GM12891 (cell line): ENCODE results near the gene CHMP2A.

Experiments used
- DNase-seq: peaks from one replicate; pipeline ENCODE4 v3.0.0; 2011; ENCODE audit warnings: low spot score; ENCODE audit not compliant: insufficient read length
- FAIRE-seq: peaks from 2 replicates; lab custom pipeline; 2011; peaks lifted over from hg19 to GRCh38; lab: Jason Lieb, UNC
- PAX5 ChIP-seq: IDR thresholded peaks from 2 replicates; pipeline ENCODE4 v1.6.1; 2011; ENCODE audit warnings: low read length, moderate library complexity, mild to moderate bottlenecking; ENCODE audit not compliant: insufficient read depth, severe bottlenecking
- POLR2A ChIP-seq: IDR thresholded peaks from 2 replicates; pipeline ENCODE4 v1.6.1; 2011; ENCODE audit warnings: low read depth, low read length, control low read depth
- POLR2AphosphoS5 ChIP-seq: IDR thresholded peaks from 2 replicates; pipeline ENCODE4 v1.6.1; 2011; ENCODE audit warnings: low read depth, low read length, control low read depth
- POU2F2 ChIP-seq: IDR thresholded peaks from 2 replicates; pipeline ENCODE4 v1.6.1; 2011; ENCODE audit warnings: low read depth, mild to moderate bottlenecking, control low read depth, low read length, moderate library complexity
- SPI1 ChIP-seq: IDR thresholded peaks from 2 replicates; pipeline ENCODE4 v1.6.1; 2011; ENCODE audit warnings: low read depth, low read length, control low read depth
- TAF1 ChIP-seq: IDR thresholded peaks from 2 replicates; pipeline ENCODE4 v1.6.1; 2011; ENCODE audit warnings: low read depth, low read length, control low read depth

CHMP2A gene

DNA sequence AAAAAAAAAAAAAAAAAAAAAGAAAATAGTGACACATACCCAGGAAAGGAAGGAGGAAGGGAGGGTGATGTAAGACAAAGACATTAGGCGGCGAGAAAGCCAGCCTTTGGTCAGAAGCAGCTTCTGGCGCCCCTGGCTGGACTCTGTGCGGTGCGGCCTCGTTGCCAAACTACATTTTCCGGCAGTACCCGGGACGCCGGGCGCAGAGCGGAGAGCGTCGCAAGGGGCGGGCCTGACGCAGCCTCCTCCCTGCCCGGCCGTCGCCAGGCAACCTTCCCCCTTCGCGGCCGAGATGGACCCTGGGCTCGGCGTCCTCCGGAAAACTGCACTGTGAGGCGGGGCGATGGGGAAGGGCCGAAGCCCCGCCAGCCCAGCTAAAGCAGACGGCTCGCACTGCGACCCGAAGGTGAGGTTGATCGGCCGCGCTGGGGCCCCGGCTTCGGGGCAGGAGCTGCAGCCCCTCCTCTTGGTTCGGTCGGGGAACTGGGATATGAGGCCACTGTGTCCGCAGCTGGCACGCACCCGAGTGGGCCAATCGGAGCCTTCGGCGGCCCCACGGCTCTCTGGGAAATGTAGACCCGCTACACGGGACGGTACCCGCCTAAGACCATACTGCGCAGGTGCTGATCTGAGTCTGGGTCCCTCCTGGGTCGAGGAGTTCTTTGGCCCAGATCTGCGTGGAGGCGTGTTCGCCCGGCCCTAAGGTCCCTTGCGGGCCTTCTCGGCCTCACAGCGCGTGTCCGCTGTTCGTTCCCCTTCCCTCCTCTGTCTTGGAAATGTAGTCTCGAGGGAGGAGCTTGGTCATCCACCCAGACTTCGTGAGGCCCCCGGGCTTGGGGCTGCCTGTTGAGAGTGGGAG, 20.5 kb upstream of the CHMP2A start:
- FAIRE-seq (peak; percentile 88), DNase-seq (peak; percentile 70)
- TF ChIP-seq POLR2A (peak; percentile 81), SPI1 (peak; percentile 35; the same call in 1 of the 2 replicates), PAX5 (no peak), POLR2AphosphoS5 (peak; percentile 65), TAF1 (peak; percentile 62; the same call in 1 of the 2 replicates), POU2F2 (no peak)

DNA sequence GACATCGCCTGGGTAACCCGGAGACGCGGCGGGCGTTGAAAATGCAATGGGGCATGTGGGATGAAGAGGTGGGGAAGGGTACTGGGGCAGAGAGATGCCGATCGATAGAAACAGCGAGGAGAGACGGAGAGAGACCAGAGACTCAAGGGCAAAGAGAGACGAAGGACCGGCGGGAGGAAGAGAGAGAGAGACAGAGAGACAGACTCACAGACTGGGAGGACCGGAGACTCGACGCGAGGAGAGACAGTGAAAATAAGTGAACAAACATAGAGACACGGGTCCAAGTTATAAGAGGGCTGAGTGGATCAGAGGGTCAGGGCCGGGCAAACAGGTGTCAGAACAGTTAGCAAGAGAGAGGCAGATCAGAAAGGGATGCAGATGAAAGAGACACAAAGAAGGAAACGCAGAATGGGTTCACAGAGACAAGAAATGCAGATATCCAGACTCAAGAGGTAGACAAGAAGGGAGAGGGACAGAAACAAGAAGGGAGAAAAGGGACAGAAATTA, 18.8 kb upstream of the CHMP2A start:
- DNase-seq (no peak), FAIRE-seq (no peak)
- TF ChIP-seq POLR2A (no peak), SPI1 (no peak), TAF1 (no peak), POLR2AphosphoS5 (no peak), POU2F2 (no peak), PAX5 (no peak)

DNA sequence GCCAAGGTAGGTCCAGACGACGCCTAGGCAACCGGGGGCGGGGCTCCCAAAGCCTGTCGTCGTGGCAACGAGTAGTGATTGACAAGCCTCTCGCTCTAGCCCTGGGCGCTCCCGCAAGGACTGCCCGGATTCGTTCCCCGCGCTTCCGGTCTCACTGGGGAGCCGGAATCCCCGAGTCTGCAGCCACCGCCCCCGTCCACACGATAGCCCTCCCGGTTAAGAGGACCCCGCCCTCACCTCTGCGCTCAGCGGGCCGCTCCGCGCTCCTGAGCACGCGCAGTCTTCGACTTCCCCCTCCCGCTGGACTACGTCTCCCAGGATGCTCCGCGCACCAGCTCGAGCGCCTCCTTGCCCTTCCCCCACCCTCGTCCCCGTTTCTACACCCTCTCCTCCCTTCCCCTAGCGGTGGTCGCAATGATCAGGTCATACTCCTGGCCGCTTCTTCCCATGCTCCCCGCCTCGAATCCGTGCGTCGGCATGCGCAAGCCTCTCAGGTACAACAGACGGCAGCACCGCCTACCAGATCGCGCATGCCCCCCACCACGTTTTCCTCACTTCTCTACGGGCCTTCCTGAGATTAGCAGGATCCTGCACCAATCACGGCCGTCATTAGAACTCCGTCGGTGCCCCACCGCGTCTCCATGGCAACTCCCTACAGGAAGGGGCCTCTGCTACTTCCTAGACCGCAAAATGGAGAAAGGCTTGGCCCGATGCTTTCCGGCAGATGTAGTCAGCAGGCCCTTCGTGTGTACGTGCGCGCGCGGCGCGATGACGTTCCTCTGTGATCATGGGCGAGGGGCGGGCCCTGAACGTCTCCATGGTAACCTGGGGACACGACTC, 18.1 kb upstream of the CHMP2A start, which contains the start of gene MZF1:
MZF1 (minus strand) TSS at position 518 of the 840 bp plus-strand sequence. CDS start 1,946 bp downstream, outside the sequence.
- DNase-seq (peak; percentile 94), FAIRE-seq (peak; percentile 97)
- peak; percentile 28 for TF ChIP-seq PAX5
- peak; percentile 39; the same call in 1 of the 2 replicates for TF ChIP-seq POU2F2
- TF ChIP-seq POLR2A, result peak; percentile 58; the same call in 1 of the 2 replicates
- peak; percentile 48; the same call in 1 of the 2 replicates for TF ChIP-seq POLR2AphosphoS5
- peak; percentile 42; the same call in 1 of the 2 replicates for TF ChIP-seq SPI1
- no peak for TF ChIP-seq TAF1

DNA sequence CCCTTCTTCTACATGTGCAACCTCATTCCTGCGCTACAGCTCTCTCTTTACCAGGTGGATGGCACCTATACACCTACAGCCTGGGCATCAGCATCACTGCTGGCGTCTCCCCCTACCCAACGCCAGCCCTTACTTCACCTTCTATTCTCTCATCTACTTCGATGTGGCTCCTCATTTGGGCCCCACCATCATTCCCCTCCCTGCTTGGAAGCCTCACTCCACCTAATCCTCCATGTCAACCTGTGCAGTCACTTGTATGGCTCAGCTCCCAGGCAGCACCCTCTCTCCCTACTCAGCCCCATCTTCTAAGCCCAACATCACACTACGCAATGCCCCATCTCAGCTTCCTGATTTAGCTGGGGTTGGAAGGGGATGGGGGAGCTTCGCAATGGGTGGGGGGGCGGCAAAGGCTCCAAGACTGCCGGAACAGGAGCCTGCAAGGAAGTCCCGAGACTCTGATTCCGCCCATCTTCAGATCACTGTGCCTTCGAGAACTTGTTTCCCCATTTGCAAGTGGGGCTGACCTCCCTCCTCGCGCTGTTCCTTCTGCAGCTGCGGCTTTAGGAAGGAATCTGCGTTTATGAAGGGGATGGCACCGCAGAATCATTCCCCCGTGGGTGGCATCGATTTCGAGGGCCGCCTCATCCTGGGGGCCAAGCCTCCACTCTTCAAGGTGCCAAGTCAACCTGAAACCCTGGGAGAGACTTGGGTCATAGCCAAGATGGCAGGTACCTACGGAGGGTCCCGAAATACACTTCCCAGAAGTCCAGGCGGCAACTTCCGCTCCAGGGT, 17.3 kb upstream of the CHMP2A start:
- DNase-seq, result no peak
- no peak for FAIRE-seq
- TF ChIP-seq PAX5, result peak; percentile 31
- 0 out of 2 replicates have a peak, but pooled peaks have one; percentile 9 for TF ChIP-seq POLR2A
- no peak for TF ChIP-seq POLR2AphosphoS5
- no peak for TF ChIP-seq TAF1
- no peak for TF ChIP-seq POU2F2

DNA sequence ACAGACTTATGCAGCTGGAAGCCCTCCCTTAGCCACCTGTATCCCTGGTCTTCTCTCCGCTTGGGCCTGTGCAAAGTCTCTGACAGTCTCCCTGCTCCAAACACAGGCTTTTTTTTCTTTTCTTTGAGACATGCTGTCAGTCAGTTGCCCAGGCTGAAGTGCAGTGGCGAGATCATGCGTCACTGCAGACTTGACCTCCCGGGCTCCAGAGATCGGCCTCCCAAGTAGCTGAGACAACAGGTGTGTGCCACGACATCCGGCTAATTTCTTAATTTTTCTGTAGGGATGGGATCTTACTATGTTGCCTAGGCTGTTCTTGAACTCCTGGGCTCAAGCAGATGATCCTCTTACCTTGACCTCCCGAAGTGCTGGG, 16.7 kb upstream of the CHMP2A start:
- FAIRE-seq, result no peak
- DNase-seq, result no peak
- TF ChIP-seq SPI1 (no peak), TAF1 (no peak), PAX5 (no peak), POLR2AphosphoS5 (no peak), POLR2A (no peak), POU2F2 (no peak)

DNA sequence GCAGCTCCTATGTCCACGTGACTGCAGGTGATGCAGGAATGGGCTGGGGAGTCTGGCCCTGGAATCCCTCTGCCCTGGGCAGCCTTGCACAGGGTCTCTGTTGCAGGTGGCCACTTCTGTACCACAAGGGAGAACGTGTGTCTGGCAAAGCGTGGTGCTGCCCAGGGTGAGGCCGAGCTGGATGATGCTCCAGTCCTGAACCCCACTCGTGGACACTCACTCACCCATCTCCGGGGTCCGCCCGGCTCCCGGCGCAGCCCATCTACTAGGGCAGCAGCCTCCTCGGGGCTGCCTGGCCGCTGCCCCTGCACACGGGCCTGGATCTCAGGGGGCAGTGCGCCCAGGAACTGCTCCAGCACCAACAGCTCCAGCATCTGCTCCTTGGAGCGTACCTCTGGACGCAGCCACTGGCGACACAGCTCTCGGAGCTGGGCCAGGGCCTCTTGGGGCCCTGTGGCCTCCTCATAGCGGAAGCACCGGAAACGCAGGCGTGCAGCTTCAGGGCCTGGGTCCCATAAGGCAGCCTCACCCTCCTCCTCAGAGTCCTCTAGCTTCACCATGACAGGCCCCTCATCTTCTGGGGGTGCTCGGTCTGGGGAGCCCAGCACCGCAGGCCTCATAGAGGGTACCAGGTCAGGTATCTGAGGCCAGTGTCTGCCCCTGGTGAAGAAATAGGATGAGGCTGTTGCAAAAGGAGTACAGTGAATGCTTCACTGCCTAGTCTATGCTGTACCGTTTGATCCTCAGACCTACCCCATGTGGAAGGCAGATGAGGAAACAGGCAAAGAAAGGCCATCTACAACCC, 16.1 kb upstream of the CHMP2A start:
- no peak for TF ChIP-seq POU2F2
- TF ChIP-seq POLR2AphosphoS5, result no peak
- no peak for TF ChIP-seq POLR2A
- no peak for TF ChIP-seq SPI1
- TF ChIP-seq TAF1, result no peak
- TF ChIP-seq PAX5, result no peak
- DNase-seq (no peak), FAIRE-seq (no peak)

DNA sequence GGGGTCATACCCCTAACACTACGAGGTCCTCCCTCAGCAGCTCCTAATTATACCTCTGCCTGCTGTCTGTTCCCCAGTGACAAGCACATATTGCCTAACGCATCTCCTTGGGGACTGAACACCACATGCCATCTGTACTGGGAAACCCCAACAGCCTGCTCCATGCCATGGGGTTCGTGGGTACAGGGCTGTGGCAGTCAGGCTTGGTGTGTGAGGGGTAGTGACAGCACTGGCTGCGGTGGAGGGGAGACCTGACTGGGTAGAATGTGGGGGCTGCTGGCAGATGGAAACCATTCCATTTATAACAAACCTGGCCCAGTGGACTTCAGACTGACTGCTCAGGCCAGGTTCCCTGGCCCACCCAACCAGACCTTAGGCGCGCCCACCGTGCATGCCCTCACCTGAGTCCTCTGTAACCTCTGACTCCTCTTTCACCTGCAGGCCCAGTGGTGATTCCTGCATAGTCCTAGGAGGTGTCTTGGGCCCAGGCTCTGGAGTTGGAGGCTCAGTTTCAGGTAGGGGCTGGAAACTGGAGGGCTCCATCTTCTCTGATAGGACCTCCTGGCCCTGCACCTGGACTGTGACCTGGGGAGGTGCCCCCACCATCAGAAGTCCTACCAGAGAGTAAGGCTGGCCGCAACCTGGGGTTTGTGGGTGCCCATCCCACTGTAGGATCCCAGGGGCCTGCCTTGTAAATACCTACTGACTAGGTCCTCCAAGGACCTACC, 15.2 kb upstream of the CHMP2A start:
- no peak for FAIRE-seq
- TF ChIP-seq PAX5 (no peak), TAF1 (no peak), POU2F2 (no peak), POLR2A (no peak)
- DNase-seq, result no peak
